NCI-H524 (cell line): ENCODE results near the gene ATAT1.

Experiments used
- DNase-seq, 2 experiments: peaks; one replicate each; lab custom pipeline; 2025; lab: John Stamatoyannopoulos, UW

The ATAT1 gene

DNA sequence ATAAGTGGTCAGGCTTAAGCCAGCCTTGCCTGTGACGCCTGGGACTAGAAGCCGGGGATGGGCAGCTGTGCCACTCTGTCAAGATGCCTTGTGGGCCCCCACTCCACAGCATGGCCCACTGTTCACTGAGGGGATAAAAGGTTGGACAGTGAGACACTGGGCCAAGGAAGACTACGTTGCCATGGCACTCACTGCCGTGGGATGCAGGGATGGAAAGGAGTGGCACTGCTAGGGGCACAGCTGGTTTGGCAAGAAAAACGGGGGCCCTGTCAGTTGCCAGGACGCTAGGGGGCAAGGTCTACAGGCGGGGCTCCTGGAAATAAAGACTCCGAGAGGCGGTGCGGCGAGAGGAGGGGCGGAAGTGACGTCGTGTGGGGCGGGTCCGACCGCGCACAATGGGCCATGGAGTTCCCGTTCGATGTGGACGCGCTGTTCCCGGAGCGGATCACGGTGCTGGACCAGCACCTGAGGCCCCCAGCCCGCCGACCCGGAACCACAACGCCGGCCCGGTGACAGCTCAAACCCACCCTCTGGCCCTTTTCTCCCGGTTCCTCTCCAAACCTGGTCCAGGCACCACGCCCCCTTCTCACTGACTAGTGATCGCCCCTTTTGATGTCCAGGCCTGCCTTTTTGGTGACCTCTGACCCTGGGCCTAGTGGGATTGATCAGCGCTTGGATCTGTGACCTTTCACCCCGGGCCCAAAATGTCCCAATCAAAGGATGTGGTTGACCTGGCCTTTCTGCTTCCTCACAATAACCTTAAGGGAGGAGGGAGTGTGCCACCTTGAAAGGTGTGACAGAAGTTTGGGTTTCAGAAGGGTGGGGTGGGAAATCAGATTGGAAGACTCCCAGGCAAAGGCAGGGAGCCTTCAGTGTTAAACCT lies at the start of gene ATAT1:
Gene ATAT1, plus strand, starts transcription at position 391 of the 883 bp plus-strand sequence.
- peak; percentile 62 to 79 for DNase-seq

DNA sequence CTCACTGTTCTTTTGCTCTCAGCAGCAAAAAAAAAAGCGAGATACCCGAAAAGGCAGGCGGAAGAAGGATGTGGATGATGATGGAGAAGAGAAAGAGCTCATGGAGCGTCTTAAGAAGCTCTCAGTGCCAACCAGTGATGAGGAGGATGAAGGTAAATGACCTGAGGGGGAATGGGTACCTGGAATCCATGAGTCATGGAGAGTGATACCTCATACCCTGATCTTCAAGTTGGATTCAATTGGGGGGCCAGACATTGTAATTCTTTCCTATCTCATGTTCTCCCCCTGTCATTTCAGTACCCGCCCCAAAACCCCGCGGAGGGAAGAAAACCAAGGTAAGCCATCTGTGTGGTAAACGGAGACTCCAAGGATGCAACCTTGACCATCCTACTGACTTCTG lies 48.6 kb upstream of the ATAT1 start:
- DNase-seq: no peak

DNA sequence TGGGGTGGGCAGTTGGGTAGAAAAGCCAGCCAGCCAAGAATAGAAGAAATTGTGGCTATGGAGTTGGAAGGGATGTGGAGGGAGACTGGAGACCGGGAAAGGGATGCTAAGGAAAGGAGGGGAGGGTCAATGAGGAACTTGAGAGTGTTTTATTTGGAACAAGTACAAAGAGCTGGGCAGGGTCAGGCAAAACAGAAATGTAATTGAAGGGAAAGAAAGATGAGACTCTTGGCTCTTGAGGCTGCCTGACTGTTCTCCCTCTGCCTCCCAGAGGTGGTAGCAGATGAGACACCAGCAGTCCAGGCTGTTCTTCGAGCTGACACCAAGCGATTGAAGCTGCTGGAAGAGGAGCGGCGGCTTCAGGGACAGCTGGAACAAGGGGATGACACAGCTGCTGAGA lies 42.8 kb upstream of the ATAT1 start:
- no peak for DNase-seq

DNA sequence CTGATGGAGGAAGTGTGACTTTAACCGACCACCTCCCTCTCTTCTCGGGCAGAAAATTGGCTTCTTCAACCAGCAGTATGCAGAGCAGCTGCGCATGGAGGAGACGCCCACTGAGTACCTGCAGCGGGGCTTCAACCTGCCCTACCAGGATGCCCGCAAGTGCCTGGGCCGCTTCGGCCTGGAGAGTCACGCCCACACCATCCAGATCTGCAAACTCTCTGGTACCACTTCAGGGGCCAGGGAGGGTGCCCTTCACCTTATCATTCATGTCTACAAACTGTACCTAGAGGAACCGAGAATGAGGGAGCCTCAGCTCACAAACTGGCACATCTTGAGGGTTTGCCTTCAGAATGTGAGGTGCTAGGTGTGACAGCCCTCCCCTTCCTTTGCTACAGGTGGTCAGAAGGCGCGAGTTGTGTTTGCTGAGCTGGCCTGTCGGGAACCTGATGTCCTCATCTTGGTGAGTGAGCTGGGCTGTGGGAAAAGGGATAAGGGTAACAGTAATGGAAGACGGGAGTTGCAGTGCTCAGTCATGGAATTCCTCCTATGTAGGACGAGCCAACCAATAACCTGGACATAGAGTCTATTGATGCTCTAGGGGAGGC lies 36.8 kb upstream of the ATAT1 start:
- DNase-seq: no peak

DNA sequence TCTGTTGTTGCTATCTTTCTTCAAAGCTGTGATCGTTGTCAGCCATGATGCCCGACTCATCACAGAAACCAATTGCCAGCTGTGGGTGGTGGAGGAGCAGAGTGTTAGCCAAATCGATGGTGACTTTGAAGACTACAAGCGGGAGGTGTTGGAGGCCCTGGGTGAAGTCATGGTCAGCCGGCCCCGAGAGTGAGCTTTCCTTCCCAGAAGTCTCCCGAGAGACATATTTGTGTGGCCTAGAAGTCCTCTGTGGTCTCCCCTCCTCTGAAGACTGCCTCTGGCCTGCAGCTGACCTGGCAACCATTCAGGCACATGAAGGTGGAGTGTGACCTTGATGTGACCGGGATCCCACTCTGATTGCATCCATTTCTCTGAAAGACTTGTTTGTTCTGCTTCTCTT lies 36.2 kb upstream of the ATAT1 start:
- DNase-seq: no peak

DNA sequence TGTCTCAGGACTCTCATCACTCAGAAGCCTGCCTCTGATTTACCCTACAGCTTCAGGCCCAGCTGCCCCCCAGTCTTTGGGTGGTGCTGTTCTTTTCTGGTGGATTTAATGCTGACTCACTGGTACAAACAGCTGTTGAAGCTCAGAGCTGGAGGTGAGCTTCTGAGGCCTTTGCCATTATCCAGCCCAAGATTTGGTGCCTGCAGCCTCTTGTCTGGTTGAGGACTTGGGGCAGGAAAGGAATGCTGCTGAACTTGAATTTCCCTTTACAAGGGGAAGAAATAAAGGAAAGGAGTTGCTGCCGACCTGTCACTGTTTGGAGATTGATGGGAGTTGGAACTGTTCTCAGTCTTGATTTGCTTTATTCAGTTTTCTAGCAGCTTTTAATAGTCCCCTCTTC lies 35.7 kb upstream of the ATAT1 start:
- DNase-seq: no peak

DNA sequence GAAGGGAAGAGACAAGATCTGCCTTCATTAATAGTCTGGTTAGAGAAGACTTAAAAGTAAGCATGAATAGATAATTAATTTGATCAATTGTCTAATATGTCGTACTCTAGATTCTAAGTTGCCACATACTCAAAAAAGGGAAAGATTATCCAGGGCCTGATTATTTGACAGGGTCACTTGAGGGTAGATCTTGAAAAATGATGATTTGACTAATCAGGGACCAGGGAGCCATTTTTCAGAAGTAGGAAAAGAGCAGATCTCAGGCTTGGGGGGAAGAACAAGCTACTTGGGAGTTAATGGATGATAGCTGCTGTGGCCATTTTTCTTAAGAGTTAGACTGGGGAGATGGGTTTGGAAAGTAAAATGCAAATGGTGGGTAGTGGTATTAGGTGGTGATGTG lies 34.4 kb upstream of the ATAT1 start:
- DNase-seq: no peak

DNA sequence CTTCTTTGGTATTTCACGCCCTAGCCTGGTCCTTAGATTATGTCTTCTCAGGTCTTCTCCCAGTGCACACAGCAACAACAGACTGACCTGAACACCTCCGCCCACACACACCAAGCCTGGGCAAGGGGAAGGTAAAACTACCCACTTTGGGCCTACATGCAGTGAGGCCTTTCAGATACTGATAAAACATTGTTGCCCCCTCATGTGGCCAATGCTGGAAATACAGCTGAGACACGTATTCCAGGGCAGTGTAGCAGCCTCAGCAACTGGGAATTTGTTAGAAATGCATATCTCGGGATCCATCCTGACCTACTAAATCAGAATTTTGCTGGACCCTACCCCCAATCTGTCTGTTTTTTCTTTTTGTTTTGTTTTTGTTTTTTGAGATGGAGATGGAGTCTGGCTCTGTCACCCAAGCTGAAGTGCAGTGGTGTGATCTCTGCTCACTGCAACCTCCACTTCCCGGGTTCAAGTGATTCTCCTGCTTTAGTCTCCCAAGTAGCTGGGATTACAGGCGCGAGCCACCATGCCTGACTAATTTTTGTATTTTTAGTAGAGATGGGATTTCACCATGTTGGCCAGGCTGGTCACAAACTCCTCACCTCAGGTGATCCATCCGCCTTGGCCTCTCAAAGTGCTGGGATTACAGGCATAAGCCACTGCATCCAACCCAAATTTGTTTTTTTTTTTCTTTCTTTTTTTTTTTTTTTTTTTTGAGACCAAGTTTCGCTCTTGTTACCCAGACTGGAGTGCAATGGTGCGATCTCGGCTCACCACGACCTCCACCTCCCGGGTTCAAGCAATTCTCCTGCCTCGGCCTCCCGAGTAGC lies 29.1 kb upstream of the ATAT1 start:
- peak; percentile 52 to 70 for DNase-seq

DNA sequence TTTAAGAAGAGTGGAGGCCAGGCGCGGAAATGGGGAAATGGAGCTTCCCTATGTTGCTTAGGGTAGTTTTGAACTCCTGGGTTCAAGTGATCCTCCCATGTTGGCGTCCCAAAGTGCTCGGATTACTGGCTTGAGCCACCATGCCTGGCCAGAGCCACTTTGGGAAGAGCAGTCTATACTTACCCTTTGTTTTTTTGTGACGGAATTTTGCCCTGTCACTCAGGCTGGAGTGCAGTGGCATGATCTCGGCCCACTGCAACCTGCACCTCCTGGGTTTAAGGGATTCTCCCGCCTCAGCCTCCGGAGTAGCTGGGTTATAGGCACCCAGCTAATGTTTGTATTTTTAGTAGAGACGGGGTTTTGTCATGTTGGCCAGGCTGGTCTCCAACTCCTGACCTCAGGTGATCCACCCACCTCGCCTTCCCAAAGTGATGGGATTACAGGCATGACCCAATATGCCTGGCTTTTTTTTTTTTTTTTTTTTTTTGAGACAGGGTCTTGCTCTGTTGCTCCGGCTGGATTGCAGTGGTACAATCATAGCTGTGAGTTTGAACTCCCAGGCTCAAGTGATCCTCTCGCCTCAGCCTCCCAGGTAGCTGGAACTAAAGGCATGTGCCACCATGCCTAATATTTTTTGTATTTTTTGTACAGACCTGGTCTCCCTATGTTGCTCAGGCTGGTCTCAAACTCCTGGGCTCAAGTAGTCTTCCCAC lies 27.6 kb upstream of the ATAT1 start:
- no peak for DNase-seq

DNA sequence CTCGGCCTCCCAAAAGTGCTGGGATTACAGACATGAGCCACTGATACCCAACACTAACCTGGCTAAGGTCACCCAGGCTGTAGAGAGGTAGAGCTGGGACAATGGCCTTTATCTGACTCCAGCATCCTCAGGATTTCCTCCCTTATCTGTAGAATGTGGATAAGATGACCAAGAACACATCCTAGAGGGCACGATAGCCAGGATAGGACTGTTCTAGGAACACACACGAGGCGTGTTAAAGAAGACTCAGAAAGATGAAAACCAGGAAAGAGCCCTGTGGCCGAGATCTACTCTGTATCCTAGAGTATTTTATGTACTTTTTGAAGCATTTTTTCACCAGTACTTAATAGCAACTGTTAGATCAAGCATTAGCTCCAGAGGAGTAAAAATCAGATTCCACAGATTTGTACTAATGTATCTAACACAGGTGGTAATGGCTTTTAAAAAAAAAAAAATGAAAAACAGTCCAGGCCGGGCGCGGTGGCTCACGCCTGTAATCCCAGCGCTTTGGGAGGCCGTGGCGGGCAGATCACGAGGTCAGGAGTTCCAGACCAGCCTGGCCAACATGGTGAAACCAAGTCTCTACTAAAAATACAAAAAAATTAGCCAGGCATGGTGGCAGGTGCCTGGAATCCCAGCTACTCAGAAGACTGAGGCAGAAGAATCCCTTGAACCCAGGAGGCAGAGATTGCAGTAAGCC lies 26.9 kb upstream of the ATAT1 start:
- DNase-seq: no peak

DNA sequence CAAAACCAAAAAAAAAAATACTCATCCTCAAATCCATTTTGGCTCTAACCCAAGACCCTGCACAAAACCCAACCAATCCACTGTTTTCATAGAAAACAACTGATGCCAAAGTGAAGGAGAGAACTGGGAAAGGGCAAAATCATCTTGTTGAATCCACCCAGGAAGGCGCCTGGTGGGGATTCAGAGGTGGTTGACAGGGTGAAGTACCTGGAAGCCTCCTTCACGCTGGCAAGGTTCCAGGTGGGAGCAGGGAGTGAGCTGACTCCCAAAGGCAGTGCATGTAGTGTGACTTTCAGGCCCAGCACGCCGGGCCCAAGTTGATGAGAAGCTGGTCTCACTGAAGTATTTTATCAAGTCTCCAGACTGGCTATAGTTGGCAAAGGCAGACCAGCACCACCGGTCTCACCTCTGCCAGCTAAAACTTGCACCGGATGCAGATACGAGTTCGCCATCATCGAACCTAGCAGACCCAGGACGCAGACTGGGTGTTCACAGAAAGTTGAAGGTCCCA lies 26.2 kb upstream of the ATAT1 start:
- no peak for DNase-seq

DNA sequence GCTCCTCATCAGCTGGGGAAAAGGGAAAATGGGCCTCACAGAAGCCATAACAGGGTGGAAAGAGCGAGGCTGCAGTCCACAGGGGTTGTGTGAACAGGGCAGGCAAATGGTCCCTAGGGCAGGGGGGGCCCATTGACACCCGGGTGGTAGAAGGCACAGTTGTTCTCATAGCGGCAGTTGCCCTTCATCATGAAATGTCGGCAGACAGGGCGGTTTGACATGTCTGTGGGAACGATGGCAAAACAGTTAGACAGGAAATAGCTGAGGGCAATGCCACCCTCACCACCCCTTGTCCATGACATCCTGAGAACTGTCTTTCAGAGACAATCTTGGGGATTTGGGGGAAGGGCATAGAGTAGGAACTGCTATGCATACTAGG lies 25.2 kb upstream of the ATAT1 start:
- no peak for DNase-seq

DNA sequence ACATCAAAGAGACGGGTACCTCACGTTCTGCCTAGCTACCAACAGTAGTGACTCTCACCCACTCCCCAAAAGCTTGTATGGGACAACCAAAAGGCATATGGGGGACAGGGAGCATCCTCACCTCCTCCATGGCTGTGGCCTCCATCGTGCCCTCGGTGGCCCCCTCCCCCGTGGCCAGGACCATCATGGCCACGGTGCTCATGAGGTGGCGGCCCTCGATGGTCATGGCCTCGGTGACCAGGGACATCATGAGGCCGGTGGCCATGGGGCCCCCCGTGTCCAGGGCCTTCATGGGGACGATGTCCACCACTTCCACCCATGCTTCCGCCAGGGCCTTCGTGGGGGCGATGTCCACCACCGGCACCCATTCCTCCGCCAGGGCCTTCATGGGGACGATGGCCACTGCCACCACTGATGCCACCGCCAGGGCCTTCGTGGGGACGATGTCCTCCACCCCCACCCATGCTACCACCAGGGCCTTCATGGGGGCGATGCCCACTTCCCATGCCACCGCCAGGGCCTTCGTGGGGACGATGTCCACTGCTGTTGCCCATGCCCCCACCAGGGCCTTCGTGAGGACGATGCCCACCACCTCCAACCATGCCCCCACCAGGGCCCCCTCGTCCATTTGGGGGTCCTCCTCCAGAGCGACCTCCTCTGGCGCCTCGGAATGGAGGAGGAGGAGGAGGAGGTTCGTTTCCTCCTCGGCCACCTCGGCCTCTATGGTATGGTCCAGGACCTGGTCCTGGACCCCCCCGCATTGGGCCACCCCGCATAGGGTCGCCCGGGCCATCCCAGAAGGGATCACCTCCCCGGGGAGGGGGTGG lies 24.6 kb upstream of the ATAT1 start:
- no peak for DNase-seq

DNA sequence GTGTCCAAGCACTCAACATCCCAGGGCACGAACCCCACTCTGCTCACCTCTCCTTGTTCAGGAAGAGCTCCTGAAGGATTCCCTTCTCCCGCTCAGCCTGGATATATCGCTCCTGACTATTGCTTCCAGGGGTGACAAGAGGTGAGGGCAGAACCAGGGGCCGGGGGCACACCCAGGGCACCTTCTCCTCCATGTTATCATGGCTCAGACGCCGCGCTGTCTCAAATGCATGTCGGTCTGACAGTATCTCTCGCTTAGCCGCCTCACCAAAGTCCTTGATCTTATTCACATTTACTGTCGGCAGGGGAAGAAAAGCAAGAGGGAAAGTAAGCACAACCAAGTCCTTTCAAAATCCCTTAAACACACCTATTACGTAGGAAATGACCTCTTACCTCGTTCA lies 22.7 kb upstream of the ATAT1 start:
- DNase-seq: no peak

DNA sequence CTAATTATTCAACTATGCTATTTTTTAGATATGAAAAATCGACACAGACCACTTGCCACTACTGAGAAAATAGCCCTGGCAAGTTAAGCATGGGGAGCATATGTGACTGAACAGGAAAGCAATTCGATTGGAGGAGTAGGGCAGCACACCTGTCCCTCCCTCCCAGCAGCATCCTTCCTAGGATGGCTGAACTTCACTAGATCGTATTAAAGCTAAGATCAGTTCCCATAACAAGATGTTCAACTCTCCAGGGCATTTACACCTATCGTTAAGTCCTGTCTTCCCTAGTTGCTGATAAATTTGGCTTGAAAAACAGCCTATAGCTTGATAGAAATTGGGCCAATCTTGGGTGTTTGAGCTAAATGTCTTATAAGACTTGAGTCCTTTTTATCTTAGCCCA lies 16.6 kb upstream of the ATAT1 start:
- DNase-seq: no peak

DNA sequence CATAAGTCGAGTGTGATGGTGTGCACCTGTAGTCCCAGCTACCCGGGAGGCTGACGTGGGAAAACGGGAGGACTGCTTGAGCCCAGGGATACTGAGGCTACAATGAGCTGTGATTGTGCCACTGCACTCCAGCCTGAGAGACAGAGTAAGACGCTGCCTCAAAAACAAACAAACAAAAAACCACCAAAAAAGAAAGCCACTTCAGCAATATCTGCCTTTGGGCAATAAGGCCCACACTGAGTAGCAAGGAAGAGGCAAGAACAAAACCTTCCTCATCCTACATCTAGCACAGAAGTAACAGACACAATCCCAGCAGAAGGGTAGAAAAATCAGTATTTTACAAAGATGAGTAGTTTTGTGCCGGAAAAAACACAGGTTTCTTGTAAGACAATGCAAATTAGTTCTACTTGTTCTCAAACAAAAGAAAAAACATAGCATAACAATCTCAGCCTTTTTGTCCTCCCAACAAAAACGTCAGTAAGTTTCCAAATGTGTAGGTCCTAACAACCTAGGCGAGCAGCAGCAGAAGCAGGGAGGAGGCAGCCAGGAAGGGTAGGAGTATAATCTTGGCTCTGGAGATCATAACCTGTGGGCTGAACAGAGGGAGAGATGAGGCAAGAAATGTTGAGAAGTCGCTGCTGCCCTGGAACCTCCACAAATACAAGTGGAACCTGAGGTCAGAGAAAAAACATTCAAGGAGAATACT lies 15.4 kb upstream of the ATAT1 start:
- DNase-seq: no peak

DNA sequence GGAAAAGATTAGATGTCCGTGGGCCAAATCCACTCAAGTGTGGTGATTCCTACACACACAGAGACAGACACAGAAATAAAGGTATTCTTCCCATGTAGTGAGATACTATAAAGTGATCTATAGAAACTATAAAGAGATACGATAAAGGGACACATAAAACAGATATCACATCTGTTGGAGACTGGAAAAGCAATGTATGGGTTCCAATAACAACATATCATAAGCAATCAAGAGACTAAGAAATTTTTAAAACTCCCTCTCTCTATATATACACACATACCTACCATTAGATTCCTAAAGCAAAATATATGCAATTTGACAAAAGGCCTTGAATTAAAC lies 14.8 kb upstream of the ATAT1 start:
- no peak for DNase-seq

DNA sequence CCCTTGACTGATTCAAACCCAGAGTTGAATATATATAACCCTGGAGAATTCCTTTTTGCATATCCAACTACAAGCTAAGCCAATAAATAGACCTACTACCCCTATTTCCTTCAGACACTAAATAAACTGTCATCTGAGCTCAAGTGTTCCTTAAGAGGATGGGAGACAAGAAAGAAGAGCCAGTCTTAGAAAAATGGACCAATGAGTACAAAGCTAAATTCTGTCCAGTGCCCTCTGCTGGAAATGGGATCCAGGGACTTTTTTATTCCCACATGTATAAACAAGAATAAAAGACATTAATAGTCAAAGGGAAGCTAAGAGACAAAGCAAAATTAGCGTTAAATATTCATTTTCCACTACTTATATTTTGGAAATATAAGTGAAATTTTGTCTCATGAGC lies 14.5 kb upstream of the ATAT1 start:
- peak; percentile 3 to 35 for DNase-seq

DNA sequence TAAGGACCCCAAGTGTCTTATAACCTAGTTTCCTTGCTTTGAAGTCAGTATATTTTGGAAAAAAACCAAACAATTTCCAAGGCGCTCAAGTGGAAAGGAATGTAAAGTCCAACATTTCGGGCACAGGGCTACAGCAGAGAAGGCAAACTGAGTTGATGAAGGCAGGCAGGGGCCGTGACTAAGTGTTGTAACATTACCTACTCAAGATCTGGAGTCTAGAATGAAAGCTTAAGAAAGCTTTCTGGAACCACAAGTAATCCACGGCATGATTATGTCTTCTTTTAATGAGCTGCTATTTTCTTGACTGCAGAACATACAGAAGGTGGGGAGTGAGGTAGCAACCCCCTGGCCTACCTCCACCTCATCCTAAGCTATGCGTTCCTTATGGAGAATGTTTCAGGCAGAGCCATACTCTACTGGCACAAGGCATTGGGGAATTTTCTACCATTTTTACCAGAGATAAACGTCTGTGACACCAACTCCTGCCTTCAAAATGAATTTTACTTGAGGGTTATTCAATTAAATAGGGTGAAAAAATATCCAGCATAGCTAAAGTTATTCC lies 13.9 kb upstream of the ATAT1 start:
- no peak for DNase-seq
